Heart left ventricle (tissue), 13 donors: ENCODE measurements around the gene GSG1L.

Experiments used
- POLR2A ChIP-seq, 2 donors: fragments of 450-650 bp; IDR thresholded peaks; one replicate each; pipeline ENCODE4 v1.6.1; 2017; ENCODE audit warnings: antibody characterized with exemption in 2 of 2, mild to moderate bottlenecking in 2 of 2, moderate library complexity in 2 of 2
- TF ChIP-seq, protein P1 (sequence below), 12 donors: fragments of 200-600 bp; sonication (generic) in 4 of 12; IDR thresholded peaks; one replicate each; pipeline versions ENCODE4 v1.5.0 to v1.8.0; 2018 to 2022; ENCODE audit warnings: antibody characterized with exemption in 12 of 12, mild to moderate bottlenecking in 5 of 12
- donor health status: ischemic (EF 13 %, LVEDD 7.1; RV severe dilation, severe dysfunction).
- donor health status: DM: no; HTN: yes; CAD: no.
- donor health status: DM: no; HTN: no; CAD: no.
- donor health status: ischemic (EF 25% LVEDD 6.9; RV normal size, moderate dysfunction).
- donor health status: ischemic (EF 25% LVEDD 5.7; RV mildly dilated, moderate dysfunction).
- donor health status: ischemic (EF 35%, LVEDD 5.7; RV mildly dilated, moderate dysfunction).
- donor health status: nonischemic (EF 11% LVEDD 7.7; RV severe dilation, severe dysfunction).
- donor health status: DM: yes; HTN: yes; CAD: no.
- donor health status: PGD.
- donor health status: ischemic (EF 29% LVEDD 5.4; RV normal size, mild dysfunction).
- donor health status: nonischemic (EF 23%, LVEDD 6.1; RV moderate dilation, normal function).

DNA sequence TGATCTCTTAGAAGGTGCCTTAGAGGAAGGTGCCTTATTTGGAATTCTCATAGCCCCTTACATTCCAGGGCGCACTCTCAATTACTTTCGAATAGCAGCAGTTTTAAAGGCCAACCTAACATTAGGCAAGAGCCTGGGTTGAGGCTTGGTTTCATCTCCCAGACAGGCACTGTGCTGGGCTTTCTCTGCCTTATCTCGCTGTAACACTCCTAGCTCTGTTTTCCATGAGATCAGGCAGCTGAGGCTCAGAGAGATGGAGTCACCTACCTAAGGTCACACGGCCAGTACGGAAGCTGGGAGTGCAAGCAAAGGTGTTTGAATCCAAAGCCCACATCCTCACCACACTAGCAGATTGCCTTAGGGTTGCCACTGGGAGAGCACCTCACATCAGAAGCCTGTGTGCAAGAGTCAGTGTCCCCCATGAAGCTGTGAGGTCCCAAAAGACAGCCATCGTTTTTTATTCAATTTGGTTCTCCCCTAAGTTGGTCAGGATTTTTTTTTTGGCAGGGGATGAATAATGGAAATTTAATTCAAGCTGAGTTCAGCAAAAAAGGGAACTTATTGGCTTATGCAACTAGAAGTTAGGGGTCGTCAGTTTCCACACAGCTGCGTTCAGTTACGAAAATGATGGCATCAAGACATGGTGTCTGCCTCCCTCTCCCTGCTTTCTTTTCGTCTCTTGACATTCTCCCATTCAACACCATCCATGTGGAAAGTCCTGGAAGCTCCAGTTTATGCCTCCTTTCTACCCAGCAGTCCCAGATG is 307.1 kb downstream of the GSG1L start:
- TF ChIP-seq, protein P1, sequence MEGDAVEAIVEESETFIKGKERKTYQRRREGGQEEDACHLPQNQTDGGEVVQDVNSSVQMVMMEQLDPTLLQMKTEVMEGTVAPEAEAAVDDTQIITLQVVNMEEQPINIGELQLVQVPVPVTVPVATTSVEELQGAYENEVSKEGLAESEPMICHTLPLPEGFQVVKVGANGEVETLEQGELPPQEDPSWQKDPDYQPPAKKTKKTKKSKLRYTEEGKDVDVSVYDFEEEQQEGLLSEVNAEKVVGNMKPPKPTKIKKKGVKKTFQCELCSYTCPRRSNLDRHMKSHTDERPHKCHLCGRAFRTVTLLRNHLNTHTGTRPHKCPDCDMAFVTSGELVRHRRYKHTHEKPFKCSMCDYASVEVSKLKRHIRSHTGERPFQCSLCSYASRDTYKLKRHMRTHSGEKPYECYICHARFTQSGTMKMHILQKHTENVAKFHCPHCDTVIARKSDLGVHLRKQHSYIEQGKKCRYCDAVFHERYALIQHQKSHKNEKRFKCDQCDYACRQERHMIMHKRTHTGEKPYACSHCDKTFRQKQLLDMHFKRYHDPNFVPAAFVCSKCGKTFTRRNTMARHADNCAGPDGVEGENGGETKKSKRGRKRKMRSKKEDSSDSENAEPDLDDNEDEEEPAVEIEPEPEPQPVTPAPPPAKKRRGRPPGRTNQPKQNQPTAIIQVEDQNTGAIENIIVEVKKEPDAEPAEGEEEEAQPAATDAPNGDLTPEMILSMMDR (IDR thresholded peaks at IDR 0.05) = no peak
- TF ChIP-seq POLR2A (IDR thresholded peaks at IDR 0.05) = no peak
